HepG2 (cell line): ENCODE measurements around the gene MTCH1. TPM values are rescaled to one million over a fixed set of nuclear protein-coding genes. Genes with fewer than 3 reads are reported as not detected.

Experiments
- ATAC-seq: fragments of 200-7000 bp; cut with Tn5 transposase; 3 replicates; pipeline ENCODE4 v1.9.1; 2020; ENCODE audit warnings: mild to moderate bottlenecking, moderate library complexity
- BruUV-seq: library from RNA; stranded (reverse); fragments of 400-500 nt; replicated peaks from 2 replicates; lab custom pipeline; 2021; lab: Mats Ljungman, UMichigan
- CTCF ChIA-PET: fragments of 300-600 bp; formaldehyde crosslinking; extraction: SDS; loops from one replicate; lab custom pipeline; 2021; ENCODE audit warnings: low total read pairs, inconsistent platforms, low intra/inter-chr PET ratio; lab: Yijun Ruan, JAX
- POLR2A ChIA-PET: fragments of 350-600 bp; sonication (Branson Sonifier 250); formaldehyde crosslinking; loops from one replicate; lab custom pipeline; 2020; ENCODE audit warnings: antibody characterized with exemption, inconsistent platforms; lab: Yijun Ruan, JAX
- DNase-seq: peaks from one replicate; pipeline ENCODE4 v3.0.0-alpha.2; 2015; ENCODE audit warnings: low spot score
- FAIRE-seq: peaks from 3 replicates; lab custom pipeline; 2011; peaks lifted over from hg19 to GRCh38; lab: Jason Lieb, UNC
- H2AFZ ChIP-seq: one replicate; pipeline ENCODE4 v1.6.1; 2011; ENCODE audit warnings: low read length, inconsistent platforms
- H3K27ac ChIP-seq: fragments of 300-600 bp; 3 replicates; pipeline ENCODE4 v1.8.0; 2011; ENCODE audit warnings: mixed run types, mild to moderate bottlenecking, mixed read lengths, low read length, inconsistent platforms; ENCODE audit not compliant: insufficient read depth; ENCODE audit errors: extremely low read length
- H3K27me3 ChIP-seq, 2 experiments: fragments of 200-600 bp in 1 of 2; 2 replicates in 1 of 2; 3 replicates in 1 of 2; pipeline versions ENCODE4 v1.6.0 to v1.8.0; 2011; ENCODE audit warnings: low read length in 2 of 2, mild to moderate bottlenecking in 2 of 2, moderate library complexity in 2 of 2, inconsistent platforms in 1 of 2; ENCODE audit not compliant: insufficient read depth in 2 of 2, control insufficient read depth in 1 of 2
- H3K36me3 ChIP-seq, 2 experiments: fragments of 200-600 bp in 1 of 2; replicated peaks in 1 of 2; 2 replicates in 1 of 2; 3 replicates in 1 of 2; pipeline versions ENCODE4 v1.5.1 to v1.8.0; 2011; ENCODE audit warnings: low read length in 2 of 2, inconsistent platforms in 1 of 2; ENCODE audit not compliant: insufficient read depth in 2 of 2, control insufficient read depth in 1 of 2
- H3K4me1 ChIP-seq: 2 replicates; pipeline ENCODE4 v1.5.1; 2012; ENCODE audit warnings: low read length, inconsistent platforms; ENCODE audit not compliant: insufficient read depth
- H3K4me2 ChIP-seq: 2 replicates; pipeline ENCODE4 v1.6.0; 2011; ENCODE audit warnings: low read depth, low read length, inconsistent platforms
- H3K4me3 ChIP-seq, 3 experiments: fragments of 200-600 bp in 1 of 3; sonication (generic), shearing (Covaris generic) in 1 of 3; replicated peaks in 1 of 3; 2 replicates each; pipeline ENCODE4 v1.5.1; 2011 to 2016; ENCODE audit warnings: low read length in 3 of 3, inconsistent platforms in 2 of 3, low read depth in 2 of 3, mild to moderate bottlenecking in 2 of 3, control low read depth in 1 of 3, mixed read lengths in 1 of 3; ENCODE audit not compliant: insufficient read depth in 1 of 3
- H3K79me2 ChIP-seq: one replicate; pipeline ENCODE4 v1.6.1; 2011; ENCODE audit warnings: low read length, inconsistent platforms; ENCODE audit not compliant: insufficient read depth
- H3K9ac ChIP-seq: 2 replicates; pipeline ENCODE4 v1.6.0; 2011; ENCODE audit warnings: mild to moderate bottlenecking, low read depth, low read length, inconsistent platforms; ENCODE audit not compliant: insufficient read depth
- H3K9me3 ChIP-seq: 2 replicates; pipeline ENCODE4 v1.5.1; 2012; ENCODE audit warnings: mild to moderate bottlenecking, low read length
- H4K20me1 ChIP-seq: 2 replicates; pipeline ENCODE4 v1.6.0; 2011; ENCODE audit warnings: inconsistent platforms, mild to moderate bottlenecking, low read length, moderate library complexity; ENCODE audit not compliant: insufficient read depth
- AKAP8 ChIP-seq: sonication (generic); formaldehyde crosslinking; IDR thresholded peaks from 2 replicates; pipeline ENCODE4 v1.5.1; 2020; ENCODE audit warnings: mild to moderate bottlenecking, missing genetic modification reagents
- CHD2 ChIP-seq: IDR thresholded peaks from 2 replicates; pipeline ENCODE4 v1.6.1; 2011; ENCODE audit warnings: low read depth, low read length, improper control_type of control experiment
- GLI4 ChIP-seq: sonication (generic); formaldehyde crosslinking; IDR thresholded peaks from 2 replicates; pipeline ENCODE4 v1.5.1; 2020; ENCODE audit warnings: missing genetic modification reagents, mild to moderate bottlenecking, moderate library complexity, borderline replicate concordance
- NR2C2 ChIP-seq: sonication (generic); formaldehyde crosslinking; IDR thresholded peaks from 2 replicates; pipeline ENCODE4 v1.4.0; 2020; ENCODE audit warnings: missing genetic modification reagents, mild to moderate bottlenecking, moderate library complexity, borderline replicate concordance
- NR2F6 ChIP-seq, 2 experiments: IDR thresholded peaks; 2 replicates each; pipeline ENCODE4 v1.6.1; 2016; ENCODE audit warnings: antibody characterized with exemption in 1 of 2, mild to moderate bottlenecking in 1 of 2
- PAF1 ChIP-seq: IDR thresholded peaks from 2 replicates; pipeline ENCODE4 v1.6.1; 2016; ENCODE audit warnings: missing genetic modification reagents, missing compliant biosample characterization
- PPARG ChIP-seq: conservative IDR thresholded peaks from 2 replicates; pipeline ENCODE4 v1.6.1; 2016; ENCODE audit warnings: missing biosample characterization, missing genetic modification reagents
- PRDM10 ChIP-seq: sonication (generic); formaldehyde crosslinking; IDR thresholded peaks from 2 replicates; pipeline ENCODE4 v1.4.0; 2020; ENCODE audit warnings: low read depth, missing genetic modification reagents
- SUZ12 ChIP-seq: fragments of 150-350 bp; IDR thresholded peaks from 2 replicates; pipeline ENCODE4 v1.6.1; 2014; ENCODE audit warnings: low read depth, low read length
- ZFY ChIP-seq: sonication (generic); formaldehyde crosslinking; IDR thresholded peaks from 2 replicates; pipeline ENCODE4 v1.4.0; 2020; ENCODE audit warnings: missing genetic modification reagents
- ZNF543 ChIP-seq: sonication (generic); formaldehyde crosslinking; IDR thresholded peaks from 2 replicates; pipeline ENCODE4 v1.4.0; 2020; ENCODE audit warnings: mild to moderate bottlenecking, missing genetic modification reagents
- ZNF564 ChIP-seq: sonication (generic); formaldehyde crosslinking; IDR thresholded peaks from 2 replicates; pipeline ENCODE4 v1.8.1; 2023; ENCODE audit warnings: mild to moderate bottlenecking, missing genetic modification reagents
- ZNF614 ChIP-seq: IDR thresholded peaks from 2 replicates; pipeline ENCODE4 v1.6.1; 2018; ENCODE audit warnings: missing biosample characterization, missing genetic modification reagents, inconsistent platforms, borderline replicate concordance
- WGBS: methylation state at CpG from one replicate; pipeline ENCODE4 v1.1.6; 2017; ENCODE audit warnings: low lambda C conversion rate; 5-methylcytosine and 5-hydroxymethylcytosine counted together
- in situ Hi-C: cut with HindIII; loops from 2 replicates; pipeline ENCODE4 v1.10.0; 2017; ENCODE audit warnings: low pct_unique_long_range_greater_than_20kb; ENCODE audit not compliant: extremely low pct_ligation_motif_present
- intact Hi-C: fragments of 100-400 bp; cut with micrococcal nuclease; formaldehyde crosslinking; loops from one replicate; pipeline ENCODE4 v1.10.0; 2022; ENCODE audit not compliant: unreplicated experiment
- polyA plus RNA-seq, 8 experiments: library from polyadenylated mRNA; depleted of rRNA in 3 of 8; stranded (reverse) in 7 of 8; unstranded in 1 of 8; fragments of >200 nt; fragmentation: Illumina TruSeq in 4 of 8; extraction: Trizol in 4 of 8; gene quantifications; 2 replicates each; pipeline versions ENCODE4 v1.2.1 to v1.2.3, GENCODE V29; 2011 to 2016; ENCODE audit warnings: low read depth in 4 of 8, missing spikeins in 1 of 8, mixed read lengths in 1 of 8; ENCODE audit not compliant: insufficient read depth in 1 of 8
- total RNA-seq, 5 experiments: library from RNA; depleted of rRNA; stranded (reverse); fragments of >200 nt; fragmentation: Illumina TruSeq; extraction: Trizol; gene quantifications; 2 replicates each; pipeline ENCODE4 v1.2.3, GENCODE V29; 2016; ENCODE audit warnings: low read depth in 1 of 5

MTCH1 gene
- total and polyA plus RNA-seq, 2 of the 13 experiments (the other 11 are each of a cell fraction or from before 2014, with no cell fraction given) = 86.2 to 144 TPM

GRCh38 chr6:36933102-36933501 is 52.9 kb downstream of the MTCH1 start:
- in situ Hi-C loops (no loop called here), intact Hi-C loops (no loop called here)
- DNase-seq = no peak
- Histone ChIP-seq H3K36me3 (no peaks in the 10 kb centered on the region), H4K20me1 (no peaks in the 10 kb centered on the region), H3K4me2 (no peak overlapping the region), H3K79me2 (no peaks in the 10 kb centered on the region), H2AFZ (no peak overlapping the region), H3K4me1 (no peaks in the 10 kb centered on the region), H3K9ac (no peak overlapping the region), H3K27me3 (peaks cover 1 to 8% of the 10 kb centered on the region in 2 experiments; a peak in 2 of 5 replicates), H3K9me3 (no peaks in the 10 kb centered on the region), H3K4me3 (no peak overlapping the region), H3K27ac (no peak overlapping the region)
- FAIRE-seq = no peak
- POLR2A ChIA-PET = no interaction called here
- no TSS peak for BruUV-seq
- no peak for ATAC-seq
- no peak for TF ChIP-seq PRDM10
- TF ChIP-seq NR2C2 (CRISPR knock-in tag) = no peak
- no peak for TF ChIP-seq AKAP8 (CRISPR knock-in tag)
- no peak for TF ChIP-seq PAF1
- TF ChIP-seq ZNF564 (CRISPR knock-in tag) = no peak
- TF ChIP-seq ZFY (CRISPR knock-in tag) = no peak
- no peak for TF ChIP-seq ZNF614 (CRISPR knock-in tag)
- no peak for TF ChIP-seq CHD2
- no peak for TF ChIP-seq GLI4 (CRISPR knock-in tag)
- TF ChIP-seq ZNF543 (CRISPR knock-in tag) = no peak
- no peak for TF ChIP-seq NR2F6 (IDR thresholded peaks at IDR 0.05)
- no peak for TF ChIP-seq NR2F6 (CRISPR knock-in tag; IDR thresholded peaks at IDR 0.05)
- TF ChIP-seq SUZ12 = no peak
- TF ChIP-seq PPARG (CRISPR knock-in tag) = no peak
- CTCF ChIA-PET = no interaction called here
- 22% methylated on average over 2 of the region's 2 CpGs for WGBS
